Upper lobe of right lung (tissue), 1 donor: ENCODE data around the gene CSNK2B. TPM values are rescaled to one million over a fixed set of nuclear protein-coding genes. Genes with fewer than 3 reads are reported as not detected.

Source experiments
- ATAC-seq: fragments of 200-7000 bp; cut with Tn5 transposase; one replicate; pipeline ENCODE4 v1.9.1; 2020; ENCODE audit warnings: mild to moderate bottlenecking, moderate library complexity
- DNase-seq: peaks from one replicate; pipeline ENCODE4 v3.0.0-alpha.2; 2020
- H3K27ac ChIP-seq: fragments of 200-600 bp; one replicate; pipeline ENCODE4 v1.8.0; 2022
- H3K27me3 ChIP-seq: fragments of 200-600 bp; one replicate; pipeline ENCODE4 v1.8.0; 2022; ENCODE audit warnings: mild to moderate bottlenecking
- H3K36me3 ChIP-seq: fragments of 200-600 bp; one replicate; pipeline ENCODE4 v1.8.0; 2022
- H3K4me1 ChIP-seq: fragments of 200-600 bp; one replicate; pipeline ENCODE4 v1.8.0; 2022
- H3K4me3 ChIP-seq: fragments of 200-600 bp; one replicate; pipeline ENCODE4 v1.8.0; 2022; ENCODE audit warnings: mild to moderate bottlenecking
- H3K9me3 ChIP-seq: fragments of 200-600 bp; one replicate; pipeline ENCODE4 v1.8.0; 2022
- CTCF ChIP-seq: fragments of 200-600 bp; IDR thresholded peaks from one replicate; pipeline ENCODE4 v1.8.0; 2022; ENCODE audit warnings: antibody characterized with exemption
- intact Hi-C: fragments of 100-400 bp; cut with DNase I; formaldehyde crosslinking; loops from one replicate; pipeline ENCODE4 v1.11.0; 2022
- total RNA-seq: library from RNA; stranded (reverse); fragmentation: NEBNext Ultra II Directional; extraction: Animal tissue kit (Norgen Biotek cat#: 25700); gene quantifications from one replicate; pipeline ENCODE4 v1.2.1, GENCODE V29; 2021
- donor health status: DM: no; HTN: yes; CAD: no; lungs with severe emphysema.

CSNK2B gene
- total RNA-seq, 1 donor from 2014 or later, result 114 TPM

GRCh38 chr6:31621991-31622390 is 43.9 kb upstream of the CSNK2B start:
- H3K4me1 ChIP-seq, result peaks cover 21% of the 10 kb centered on the region
- TF ChIP-seq CTCF, result no peak
- peak overlapping the region; percentile 76 for H3K4me3 ChIP-seq
- DNase-seq, result no peak
- H3K27me3 ChIP-seq, result no peaks in the 10 kb centered on the region
- H3K36me3 ChIP-seq, result peaks cover 38% of the 10 kb centered on the region
- H3K27ac ChIP-seq, result peak overlapping the region; percentile 97
- ATAC-seq, result no peak
- intact Hi-C loops, result no loop called here
- no peaks in the 10 kb centered on the region for H3K9me3 ChIP-seq

GRCh38 chr6:31622684-31623091 is 43.2 kb upstream of the CSNK2B start:
- intact Hi-C loops, result no loop called here
- Histone ChIP-seq H3K27me3 (no peaks in the 10 kb centered on the region), H3K27ac (no peak overlapping the region), H3K4me3 (no peak overlapping the region), H3K9me3 (no peaks in the 10 kb centered on the region), H3K4me1 (peaks cover 21% of the 10 kb centered on the region), H3K36me3 (peaks cover 45% of the 10 kb centered on the region)
- DNase-seq, result peak; percentile 73
- no peak for TF ChIP-seq CTCF
- no peak for ATAC-seq

GRCh38 chr6:31624070-31624469 is 41.8 kb upstream of the CSNK2B start:
- Histone ChIP-seq H3K9me3 (no peaks in the 10 kb centered on the region), H3K27me3 (no peaks in the 10 kb centered on the region), H3K4me3 (no peak overlapping the region), H3K27ac (no peak overlapping the region), H3K4me1 (peaks cover 21% of the 10 kb centered on the region), H3K36me3 (peaks cover 59% of the 10 kb centered on the region)
- no peak for TF ChIP-seq CTCF
- intact Hi-C loops, result no loop called here
- ATAC-seq (no peak), DNase-seq (no peak)

GRCh38 chr6:31626952-31627351 is 38.9 kb upstream of the CSNK2B start:
- intact Hi-C loops, result no loop called here
- peaks cover 87% of the 10 kb centered on the region for H3K36me3 ChIP-seq
- no peaks in the 10 kb centered on the region for H3K9me3 ChIP-seq
- no peak for TF ChIP-seq CTCF
- H3K4me1 ChIP-seq, result peaks cover 9% of the 10 kb centered on the region
- ATAC-seq (no peak), DNase-seq (no peak)
- H3K27ac ChIP-seq, result no peak overlapping the region
- H3K4me3 ChIP-seq, result no peak overlapping the region
- H3K27me3 ChIP-seq, result no peaks in the 10 kb centered on the region

- H3K27ac ChIP-seq, result no peak overlapping the region
- no peak for ATAC-seq
- H3K36me3 ChIP-seq, result peaks cover 95% of the 10 kb centered on the region
- DNase-seq, result no peak
- intact Hi-C loops, result no loop called here
- H3K4me3 ChIP-seq, result no peak overlapping the region
- no peak for TF ChIP-seq CTCF
- H3K27me3 ChIP-seq, result no peaks in the 10 kb centered on the region
- H3K9me3 ChIP-seq, result no peaks in the 10 kb centered on the region
- peaks cover under 1% of the 10 kb centered on the region for H3K4me1 ChIP-seq
Measured at GRCh38 chr6:31627690-31628287, 38.1 kb upstream of the CSNK2B start.

GRCh38 chr6:31629014-31629413 is 36.9 kb upstream of the CSNK2B start:
- intact Hi-C loops, result no loop called here
- TF ChIP-seq CTCF, result no peak
- H3K4me1 ChIP-seq, result no peaks in the 10 kb centered on the region
- H3K27me3 ChIP-seq, result no peaks in the 10 kb centered on the region
- H3K36me3 ChIP-seq, result peaks cover 99% of the 10 kb centered on the region
- DNase-seq (no peak), ATAC-seq (no peak)
- no peak overlapping the region for H3K27ac ChIP-seq
- no peaks in the 10 kb centered on the region for H3K9me3 ChIP-seq
- no peak overlapping the region for H3K4me3 ChIP-seq
